Activated naive CD4-positive, alpha-beta T cell (primary cell): ENCODE data around the gene GTF2A1L.
"Not testable (repeated sequence)": the region's sequence is repeated elsewhere in the genome, so short reads cannot be mapped to it uniquely, and the experiment has no call there.

Experiments
- DNase-seq, 4 experiments: peaks; one replicate each; lab custom pipeline; 2025; lab: John Stamatoyannopoulos, UW

Gene GTF2A1L, protein sequence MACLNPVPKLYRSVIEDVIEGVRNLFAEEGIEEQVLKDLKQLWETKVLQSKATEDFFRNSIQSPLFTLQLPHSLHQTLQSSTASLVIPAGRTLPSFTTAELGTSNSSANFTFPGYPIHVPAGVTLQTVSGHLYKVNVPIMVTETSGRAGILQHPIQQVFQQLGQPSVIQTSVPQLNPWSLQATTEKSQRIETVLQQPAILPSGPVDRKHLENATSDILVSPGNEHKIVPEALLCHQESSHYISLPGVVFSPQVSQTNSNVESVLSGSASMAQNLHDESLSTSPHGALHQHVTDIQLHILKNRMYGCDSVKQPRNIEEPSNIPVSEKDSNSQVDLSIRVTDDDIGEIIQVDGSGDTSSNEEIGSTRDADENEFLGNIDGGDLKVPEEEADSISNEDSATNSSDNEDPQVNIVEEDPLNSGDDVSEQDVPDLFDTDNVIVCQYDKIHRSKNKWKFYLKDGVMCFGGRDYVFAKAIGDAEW

DNA sequence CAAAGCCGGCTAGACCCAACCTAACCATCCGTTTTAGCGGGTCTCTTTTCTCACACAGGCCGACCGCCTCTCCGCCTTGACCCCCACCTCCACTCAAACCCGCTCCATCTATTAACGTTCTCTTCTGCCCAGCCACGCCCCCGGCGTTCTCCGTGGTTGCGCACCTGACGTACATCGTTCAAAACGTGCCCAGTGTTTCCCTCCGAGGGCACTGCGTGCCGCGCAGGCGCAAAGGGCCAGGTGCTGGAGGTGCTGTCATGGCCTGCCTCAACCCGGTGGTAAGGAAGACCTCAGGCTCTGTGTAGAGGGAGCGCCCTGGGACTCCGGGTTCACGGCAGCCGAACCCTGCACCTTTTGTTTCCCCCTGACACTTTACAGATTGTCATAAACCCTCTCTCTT, at the start of gene GTF2A1L:
Gene GTF2A1L (plus strand): TSS at position 239 of the 400 bp plus-strand sequence. CDS start 19 bp downstream, at position 258.
- DNase-seq = no peak

DNA sequence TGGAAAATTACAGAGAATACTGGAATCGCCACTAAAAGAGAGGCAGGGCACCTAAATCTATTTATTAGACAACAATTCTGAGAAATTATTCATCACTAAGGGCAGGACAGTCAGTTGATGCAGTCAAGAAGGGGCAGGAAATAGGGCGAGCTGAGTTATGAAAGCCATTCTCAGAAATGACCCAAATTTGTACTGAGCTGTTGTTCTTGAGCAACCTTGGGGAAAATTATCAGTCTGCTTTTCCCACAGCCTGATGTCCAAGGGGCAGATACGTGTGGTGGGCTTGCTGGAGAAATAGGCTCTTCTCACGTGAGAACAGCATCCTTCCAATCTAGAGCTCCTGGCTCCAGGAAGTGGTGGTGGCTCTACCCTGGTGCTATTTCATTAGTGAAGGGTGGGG, 49.1 kb upstream of the GTF2A1L start:
- no peak for DNase-seq

DNA sequence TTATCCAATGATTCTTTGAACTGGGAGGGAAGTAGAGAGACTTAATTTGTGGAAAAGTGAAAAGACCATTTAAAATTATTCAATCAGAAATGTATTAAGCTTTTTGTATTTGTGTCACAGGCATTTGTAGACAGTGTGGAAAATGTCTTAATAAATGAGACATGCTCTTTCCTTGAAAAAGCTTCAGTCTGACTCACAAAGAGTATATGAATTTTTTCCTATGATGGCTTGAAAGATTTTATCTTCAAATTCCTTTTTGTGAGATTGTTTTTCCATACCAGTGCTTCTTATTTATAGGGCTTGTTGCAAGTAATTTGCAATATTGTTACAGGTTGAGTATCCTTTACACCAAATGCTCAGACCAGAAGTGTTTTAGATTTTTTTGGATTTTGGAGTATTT, 48.2 kb upstream of the GTF2A1L start:
- no peak for DNase-seq

DNA sequence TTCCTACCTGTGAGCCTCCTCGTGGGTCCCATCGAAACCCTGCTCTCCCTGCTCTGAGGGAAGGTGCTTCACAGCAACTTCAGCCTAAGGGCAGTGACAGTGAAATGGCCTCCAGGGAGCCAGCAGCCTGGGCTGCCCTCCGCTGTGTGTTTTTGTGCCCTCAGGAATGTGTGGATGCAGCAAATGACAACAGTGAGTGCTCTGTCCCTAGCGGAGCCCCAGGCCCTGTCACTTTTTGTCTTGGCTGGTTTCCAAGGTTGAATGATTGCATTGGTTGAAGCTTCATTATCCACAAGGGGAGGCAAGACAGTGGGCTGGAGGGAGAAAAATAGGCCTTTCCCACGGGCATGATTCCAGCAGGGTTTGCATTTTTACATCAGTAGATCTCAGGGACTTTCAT, 44.8 kb upstream of the GTF2A1L start:
- DNase-seq = no peak

- DNase-seq = no peak
These were observed 43.0 kb upstream of the GTF2A1L start for GRCh38 chr2:48574353-48575287.

- no peak for DNase-seq
These were observed 39.3 kb upstream of the GTF2A1L start for GRCh38 chr2:48578313-48578712.

GRCh38 chr2:48583961-48584360, 33.7 kb upstream of the GTF2A1L start:
- DNase-seq = no peak

DNA sequence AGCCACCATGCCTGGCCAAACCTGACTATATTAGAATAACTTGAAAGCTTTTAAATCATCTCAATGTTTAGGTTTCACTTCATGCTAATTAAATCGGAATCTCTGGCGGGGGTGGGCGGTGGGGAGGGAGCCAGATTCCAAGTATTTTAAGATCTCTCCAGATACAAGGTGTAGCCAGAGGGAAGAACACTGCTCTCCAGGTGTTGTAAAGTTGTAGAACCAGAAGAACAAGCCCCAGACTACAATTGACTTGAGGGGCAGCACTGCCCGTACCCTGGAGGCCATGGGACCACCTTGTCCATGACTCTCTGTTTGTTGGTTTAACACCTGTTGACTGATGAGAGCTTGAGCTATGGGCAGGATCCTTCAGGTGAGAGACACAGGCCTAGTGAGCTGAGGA, 33.1 kb upstream of the GTF2A1L start:
- no peak for DNase-seq

- no peak for DNase-seq
These were observed 31.2 kb upstream of the GTF2A1L start for GRCh38 chr2:48586433-48586832.

GRCh38 chr2:48587560-48587959, 30.1 kb upstream of the GTF2A1L start:
- no peak for DNase-seq

DNA sequence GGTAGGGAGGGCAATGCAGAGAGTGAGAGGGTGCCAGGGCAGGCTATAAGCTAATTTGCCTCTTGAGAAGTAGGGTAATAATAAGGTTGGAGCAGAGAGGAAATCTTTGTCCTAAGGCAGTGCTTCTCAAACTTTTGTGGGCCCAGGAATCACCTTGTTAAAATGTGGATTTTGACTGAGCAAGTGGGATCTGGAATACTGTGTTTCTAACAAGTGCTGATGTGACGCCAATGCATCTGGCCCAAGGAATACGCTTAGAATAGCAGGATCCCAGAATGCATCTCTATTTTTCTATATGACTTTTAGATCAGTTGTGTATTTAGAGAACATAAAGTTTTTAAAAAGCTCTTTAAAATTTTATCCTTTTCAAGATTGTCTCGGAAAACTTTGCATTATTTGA, 29.7 kb upstream of the GTF2A1L start:
- DNase-seq = no peak

- no peak for DNase-seq
These were observed 28.9 kb upstream of the GTF2A1L start for GRCh38 chr2:48588745-48589144.

GRCh38 chr2:48589170-48589767, 28.4 kb upstream of the GTF2A1L start:
- DNase-seq = no peak

- no peak for DNase-seq
These were observed 27.6 kb upstream of the GTF2A1L start for GRCh38 chr2:48590017-48590416.

DNA sequence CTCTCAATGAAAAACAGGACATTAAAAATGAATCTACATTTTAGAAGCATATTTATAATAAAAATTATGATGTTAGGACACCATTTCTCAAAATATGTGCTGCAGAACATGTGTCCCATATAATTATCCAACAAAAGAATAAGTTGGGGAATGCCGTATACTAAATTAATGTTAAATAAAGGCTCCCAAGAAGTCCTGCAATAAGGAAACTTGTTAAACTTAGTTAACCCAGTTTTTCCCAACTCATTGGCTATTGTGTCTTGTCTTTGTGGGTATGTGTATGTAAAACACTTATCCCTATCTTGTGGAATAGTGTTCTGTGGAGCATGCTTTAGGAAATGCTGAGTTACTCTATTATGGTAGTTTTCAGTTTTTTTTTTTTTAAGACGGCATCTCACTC, 25.6 kb upstream of the GTF2A1L start:
- DNase-seq = no peak

DNA sequence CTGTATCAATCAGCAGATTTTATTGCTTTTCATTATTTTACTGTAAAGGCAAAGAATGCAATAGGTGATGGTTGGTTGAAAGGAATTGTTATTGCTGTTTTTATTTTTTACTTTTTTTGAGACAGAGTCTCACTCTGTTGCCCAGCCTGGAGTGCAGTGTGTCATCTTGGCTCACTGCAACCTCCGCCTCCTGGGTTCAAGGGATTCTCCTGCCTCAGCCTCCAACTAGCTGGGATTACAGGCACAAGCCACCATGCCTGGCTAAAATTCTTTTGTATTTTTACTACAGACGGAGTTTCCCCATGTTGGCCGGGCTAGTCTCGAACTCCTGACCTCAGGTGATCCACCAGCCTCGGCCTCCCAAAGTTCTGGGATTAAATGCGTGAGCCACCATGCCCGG, 20.9 kb upstream of the GTF2A1L start:
- not testable (repeated sequence) for DNase-seq

DNA sequence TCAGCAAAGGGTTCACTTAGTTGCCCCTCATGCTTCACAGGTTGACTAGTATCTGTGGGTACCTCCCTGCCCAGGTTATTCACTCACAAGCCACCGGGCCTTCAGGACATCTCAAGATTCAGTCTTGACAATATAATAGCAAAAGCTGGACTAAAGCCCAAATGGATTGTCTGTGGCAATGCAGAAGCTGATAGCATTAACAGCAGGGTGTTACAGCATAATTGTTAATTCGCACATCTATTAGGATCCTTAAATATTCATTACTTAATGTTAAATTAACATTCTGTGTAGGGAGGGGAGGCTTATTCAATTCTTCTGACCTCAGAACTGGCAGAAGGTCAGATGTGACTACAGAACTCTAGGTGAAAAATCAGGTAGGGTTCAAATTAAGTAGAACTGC, 20.2 kb upstream of the GTF2A1L start:
- DNase-seq = no peak

DNA sequence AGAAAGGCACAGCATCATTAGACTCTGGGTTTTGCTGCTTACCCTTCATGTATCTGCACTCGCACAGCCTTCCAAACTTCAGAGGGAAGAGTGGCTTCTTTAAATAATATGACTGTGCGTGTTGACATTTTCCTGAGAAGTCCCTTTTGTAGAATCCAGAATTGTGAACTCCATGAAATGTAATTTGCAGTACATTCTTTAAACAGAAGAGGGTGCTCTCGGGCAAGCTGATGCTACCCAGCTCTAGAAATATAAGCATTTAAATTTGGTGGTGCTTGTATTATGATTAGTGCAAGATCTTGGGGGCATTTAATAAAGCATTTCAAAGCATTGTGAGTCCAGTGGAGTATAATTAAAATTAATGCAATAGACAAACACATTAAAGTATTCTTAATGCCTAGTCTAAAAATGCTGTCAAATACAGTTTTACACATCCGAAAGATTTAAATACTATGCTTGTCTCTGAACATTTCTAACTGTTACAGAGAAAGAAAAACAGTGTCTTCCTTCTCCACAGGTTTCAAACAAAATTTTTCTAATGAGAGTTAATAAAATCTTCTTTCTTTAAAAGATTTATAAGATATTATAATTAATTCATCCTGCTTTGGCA, 17.3 kb upstream of the GTF2A1L start:
- no peak for DNase-seq

GRCh38 chr2:48600917-48601316, 16.7 kb upstream of the GTF2A1L start:
- no peak for DNase-seq

DNA sequence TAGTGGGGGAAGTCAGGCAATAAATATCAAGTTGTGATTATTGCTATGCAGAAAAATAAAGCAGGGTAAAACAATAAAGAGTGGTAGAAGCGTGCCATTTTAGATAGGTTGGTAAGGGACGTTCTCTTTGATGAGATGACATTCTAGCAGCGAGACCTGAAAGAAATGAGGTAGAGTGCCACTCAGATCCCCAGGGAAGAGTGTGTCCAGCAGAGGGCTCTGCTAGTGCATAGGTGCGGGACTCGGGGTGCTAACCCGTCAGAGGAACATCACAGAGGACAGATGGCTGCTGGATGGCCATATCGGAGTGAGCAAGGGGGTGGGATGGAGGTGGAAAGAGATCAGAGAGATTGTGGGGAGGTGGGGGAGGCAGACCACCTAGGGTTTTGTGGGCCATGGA, 16.3 kb upstream of the GTF2A1L start:
- no peak for DNase-seq

GRCh38 chr2:48605482-48606175, 12.0 kb upstream of the GTF2A1L start:
- no peak for DNase-seq
